Stimulated activated CD8-positive, alpha-beta memory T cell treated with anti-CD3 and anti-CD28 coated beads, Interleukin-15, amount 100 ng/mL, for 1 hour (primary cell): ENCODE results near the gene KRTAP10-11.
"Not testable (repeated sequence)": the region's sequence is repeated elsewhere in the genome, so short reads cannot be mapped to it uniquely, and the experiment has no call there.

ENCODE experiments used
- DNase-seq: peaks from one replicate; pipeline ENCODE4 v3.0.0-alpha.2; 2020; ENCODE audit warnings: low read depth

The KRTAP10-11 gene

GRCh38 chr21:44639331-44639655 is 6.9 kb upstream of the KRTAP10-11 start:
- DNase-seq, result no peak

- DNase-seq, result no peak
These were observed 5.5 kb upstream of the KRTAP10-11 start for GRCh38 chr21:44640761-44641160.

- no peak for DNase-seq
These were observed 2.4 kb upstream of the KRTAP10-11 start for GRCh38 chr21:44643741-44644310.

- DNase-seq, result no peak
These were observed 1.3 kb upstream of the KRTAP10-11 start for GRCh38 chr21:44644878-44645277.

GRCh38 chr21:44647222-44647552 is 973 bp downstream of the KRTAP10-11 start:
- no peak for DNase-seq

GRCh38 chr21:44648557-44649311 is 2.5 kb downstream of the KRTAP10-11 start:
- DNase-seq, result no peak

GRCh38 chr21:44649521-44650100 is 3.4 kb downstream of the KRTAP10-11 start:
- DNase-seq, result no peak

- DNase-seq, result no peak
These were observed 4.2 kb downstream of the KRTAP10-11 start for GRCh38 chr21:44650265-44650972.

GRCh38 chr21:44650973-44651675 is 4.9 kb downstream of the KRTAP10-11 start:
- DNase-seq, result no peak

- no peak for DNase-seq
These were observed 6.9 kb downstream of the KRTAP10-11 start for GRCh38 chr21:44653123-44653522.

GRCh38 chr21:44653656-44654575 is 7.7 kb downstream of the KRTAP10-11 start:
- no peak for DNase-seq

- no peak for DNase-seq
These were observed 8.5 kb downstream of the KRTAP10-11 start, which contains the start of gene KRTAP12-4 for GRCh38 chr21:44654576-44655175. KRTAP12-4 (minus strand) TSS chr21:44654659; CDS start chr21:44654614, 45 bp downstream.

GRCh38 chr21:44656868-44657267 is 10.7 kb downstream of the KRTAP10-11 start:
- DNase-seq, result no peak

- DNase-seq, result no peak
These were observed 11.7 kb downstream of the KRTAP10-11 start, which contains the start of gene KRTAP12-3 for GRCh38 chr21:44657635-44658540. KRTAP12-3 (plus strand) TSS chr21:44657932; CDS start chr21:44657980, 48 bp downstream.

GRCh38 chr21:44658541-44658910 is 12.3 kb downstream of the KRTAP10-11 start:
- no peak for DNase-seq

GRCh38 chr21:44658913-44659595 is 12.8 kb downstream of the KRTAP10-11 start:
- DNase-seq, result no peak

GRCh38 chr21:44661567-44661966 is 15.4 kb downstream of the KRTAP10-11 start:
- not testable (repeated sequence) for DNase-seq

- no peak for DNase-seq
These were observed 18.5 kb downstream of the KRTAP10-11 start for GRCh38 chr21:44664691-44665090.
